GM23338 (cell line): ENCODE data around the gene DIP2C. TPM values are rescaled to one million over a fixed set of nuclear protein-coding genes. Genes with fewer than 3 reads are reported as not detected.

Source experiments
- ATAC-seq: fragments of 200-7000 bp; cut with Tn5 transposase; 3 replicates; pipeline ENCODE4 v1.9.1; 2020
- DNase-seq: peaks from one replicate; pipeline ENCODE4 v3.0.0-alpha.2; 2015; ENCODE audit warnings: low spot score
- H2AFZ ChIP-seq: fragments of 200-600 bp; sonication (generic); 2 replicates; pipeline ENCODE4 v1.8.0; 2016; ENCODE audit warnings: antibody characterized with exemption, mild to moderate bottlenecking, moderate library complexity
- H3F3A ChIP-seq: fragments of 200-600 bp; sonication (generic); replicated peaks from 2 replicates; pipeline ENCODE4 v1.8.0; 2017; ENCODE audit warnings: antibody characterized with exemption, mixed run types, low read depth
- H3K27ac ChIP-seq: fragments of 200-600 bp; sonication (generic); 2 replicates; pipeline ENCODE4 v1.6.1; 2016; ENCODE audit warnings: low read depth
- H3K27me3 ChIP-seq: fragments of 200-600 bp; sonication (generic); 2 replicates; pipeline ENCODE4 v1.8.0; 2016; ENCODE audit warnings: mild to moderate bottlenecking, mixed run types, moderate library complexity; ENCODE audit not compliant: insufficient read depth
- H3K36me3 ChIP-seq: fragments of 200-600 bp; sonication (generic); 2 replicates; pipeline ENCODE4 v1.8.0; 2016; ENCODE audit warnings: mild to moderate bottlenecking; ENCODE audit not compliant: insufficient read depth
- H3K4me1 ChIP-seq: fragments of 200-600 bp; sonication (generic); 2 replicates; pipeline ENCODE4 v1.8.0; 2016; ENCODE audit warnings: mild to moderate bottlenecking, moderate library complexity; ENCODE audit not compliant: insufficient read depth
- H3K4me2 ChIP-seq: fragments of 200-600 bp; sonication (generic); 2 replicates; pipeline ENCODE4 v1.7.1; 2017; ENCODE audit warnings: mixed run types
- H3K4me3 ChIP-seq: fragments of 200-600 bp; sonication (generic); 2 replicates; pipeline ENCODE4 v1.6.1; 2016; ENCODE audit warnings: mixed run types
- H3K79me2 ChIP-seq: fragments of 200-600 bp; sonication (generic); replicated peaks from 2 replicates; pipeline ENCODE4 v1.8.0; 2017; ENCODE audit warnings: mild to moderate bottlenecking; ENCODE audit not compliant: insufficient read depth
- H3K9me2 ChIP-seq: fragments of 200-600 bp; sonication (generic); 2 replicates; pipeline ENCODE4 v1.8.0; 2017; ENCODE audit not compliant: insufficient read depth
- H4K20me1 ChIP-seq: fragments of 200-600 bp; sonication (generic); replicated peaks from 2 replicates; pipeline ENCODE4 v1.8.0; 2017; ENCODE audit warnings: mild to moderate bottlenecking; ENCODE audit not compliant: insufficient read depth
- H3K27ac Mint-ChIP-seq: 2 replicates; pipeline ENCODE4 v1.8.0; 2020; ENCODE audit warnings: inconsistent platforms, mild to moderate bottlenecking, moderate library complexity, mixed read lengths
- H3K27me3 Mint-ChIP-seq: 3 replicates; pipeline ENCODE4 v1.8.0; 2022; ENCODE audit warnings: low read depth, mild to moderate bottlenecking, moderate library complexity, mixed read lengths, inconsistent platforms; ENCODE audit not compliant: insufficient read depth, poor library complexity
- H3K36me3 Mint-ChIP-seq: 3 replicates; pipeline ENCODE4 v1.8.0; 2021; ENCODE audit warnings: low read depth, mild to moderate bottlenecking, inconsistent platforms, moderate library complexity, mixed read lengths
- H3K4me1 Mint-ChIP-seq: 3 replicates; pipeline ENCODE4 v1.8.0; 2020; ENCODE audit warnings: mild to moderate bottlenecking, inconsistent platforms, mixed read lengths
- H3K4me3 Mint-ChIP-seq: 3 replicates; pipeline ENCODE4 v1.8.0; 2021; ENCODE audit warnings: moderate library complexity, mild to moderate bottlenecking, inconsistent platforms, mixed read lengths
- H3K9me3 Mint-ChIP-seq: 3 replicates; pipeline ENCODE4 v1.8.0; 2020; ENCODE audit warnings: moderate library complexity, mild to moderate bottlenecking, inconsistent platforms, mixed read lengths
- CREB1 ChIP-seq: fragments of 250-450 bp; sonication (Bioruptor Pico); IDR thresholded peaks from 2 replicates; pipeline ENCODE4 v1.5.0; 2020; ENCODE audit warnings: low read depth, mild to moderate bottlenecking, moderate library complexity
- CTCF ChIP-seq, 2 experiments: fragments of 200-600 bp in 1 of 2; sonication (generic) in 1 of 2; conservative IDR thresholded peaks; 2 replicates each; pipeline versions ENCODE4 v1.5.1 to v1.6.1; 2016 to 2017; ENCODE audit warnings: antibody characterized with exemption in 2 of 2, low read depth in 2 of 2, mild to moderate bottlenecking in 2 of 2, moderate library complexity in 1 of 2
- ETS1 ChIP-seq: IDR thresholded peaks from 2 replicates; pipeline ENCODE4 v1.6.1; 2016; ENCODE audit warnings: antibody characterized with exemption
- EZH2 ChIP-seq: fragments of 200-600 bp; sonication (generic); IDR thresholded peaks from one replicate; pipeline ENCODE4 v1.8.0; 2017; ENCODE audit warnings: antibody characterized with exemption, mild to moderate bottlenecking, low read depth; ENCODE audit not compliant: unreplicated experiment
- NANOG ChIP-seq: IDR thresholded peaks from 2 replicates; pipeline ENCODE4 v1.6.1; 2016; ENCODE audit warnings: antibody characterized with exemption, borderline replicate concordance
- POLR2AphosphoS5 ChIP-seq: IDR thresholded peaks from 2 replicates; pipeline ENCODE4 v1.6.1; 2016; ENCODE audit warnings: antibody characterized with exemption, low read depth
- REST ChIP-seq: IDR thresholded peaks from one replicate; pipeline ENCODE4 v1.6.1; 2018; ENCODE audit warnings: antibody characterized with exemption; ENCODE audit not compliant: unreplicated experiment
- STAT1 ChIP-seq: IDR thresholded peaks from one replicate; pipeline ENCODE4 v1.6.1; 2016; ENCODE audit warnings: antibody characterized with exemption; ENCODE audit not compliant: unreplicated experiment
- ZNF114 ChIP-seq: fragments of 250-450 bp; sonication (Bioruptor Pico); IDR thresholded peaks from 2 replicates; pipeline ENCODE4 v1.5.0; 2020; ENCODE audit warnings: mild to moderate bottlenecking, moderate library complexity
- ZNF331 ChIP-seq: fragments of 250-450 bp; sonication (Bioruptor Pico); IDR thresholded peaks from 2 replicates; pipeline ENCODE4 v1.5.0; 2020; ENCODE audit warnings: low read depth, mild to moderate bottlenecking, moderate library complexity
- ZNF462 ChIP-seq: fragments of 250-450 bp; sonication (Bioruptor Pico); IDR thresholded peaks from 2 replicates; pipeline ENCODE4 v1.5.0; 2020; ENCODE audit warnings: mild to moderate bottlenecking, moderate library complexity
- polyA plus RNA-seq: library from polyadenylated mRNA; unstranded; fragments of >200 nt; fragmentation: Nextera tagmentation; extraction: Ambion mirVana; gene quantifications from 2 replicates; pipeline ENCODE4 v1.2.1, GENCODE V29; 2016
- total RNA-seq: library from RNA; depleted of rRNA; stranded (reverse); fragments of >200 nt; shearing (Covaris generic); gene quantifications from 2 replicates; pipeline ENCODE4 v1.2.3, GENCODE V29; 2014

DIP2C gene
- total and polyA plus RNA-seq, 2 experiments from 2014 or later, result 5.1 to 7.7 TPM

- TF ChIP-seq NANOG (no peak), EZH2 (no peak), STAT1 (no peak), CTCF (conservative IDR thresholded peaks at IDR 0.05; ENCODE audit: low read depth in 2 of 2) (no peak), ZNF331 (CRISPR knock-in tag) (no peak), REST (no peak), ZNF114 (CRISPR knock-in tag) (no peak), ETS1 (no peak), POLR2AphosphoS5 (no peak), CREB1 (CRISPR knock-in tag) (no peak), ZNF462 (CRISPR knock-in tag) (no peak)
- Histone ChIP-seq H2AFZ (no peak overlapping the region), H3K4me1 (no peaks in the 10 kb centered on the region), H3K79me2 (no peaks in the 10 kb centered on the region), H3K4me2 (no peak overlapping the region), H3K36me3 (no peaks in the 10 kb centered on the region), H3F3A (no peaks in the 10 kb centered on the region), H4K20me1 (no peaks in the 10 kb centered on the region), H3K9me2 (no peaks in the 10 kb centered on the region), H3K4me3 (no peak overlapping the region), H3K27me3 (no peaks in the 10 kb centered on the region), H3K27ac (no peak overlapping the region)
- ATAC-seq (peak; percentile 69), DNase-seq (peak; percentile 17)
- Mint-ChIP-seq H3K4me1 (peaks cover 10% of the 10 kb centered on the region), H3K4me3 (no peak overlapping the region; the same call in 2 of the 3 replicates), H3K27ac (no peak overlapping the region), H3K36me3 (peaks cover 8% of the 10 kb centered on the region), H3K9me3 (no peaks in the 10 kb centered on the region), H3K27me3 (peaks cover 5% of the 10 kb centered on the region)
These were observed 406.4 kb downstream of the DIP2C start for GRCh38 chr10:283140-283479.
